Stimulated activated CD4-positive, alpha-beta T cell treated with anti-CD3 and anti-CD28 coated beads, Interleukin-2, amount 100 ng/mL, for 24 hours (primary cell): ENCODE results near the gene ROCK2.
"Not testable (repeated sequence)": the region's sequence is repeated elsewhere in the genome, so short reads cannot be mapped to it uniquely, and the experiment has no call there.

Experiments used
- DNase-seq, 2 donors: peaks; one replicate each; pipeline ENCODE4 v3.0.0-alpha.2; 2020

ROCK2 gene

GRCh38 chr2:11169333-11169732, 175.1 kb downstream of the ROCK2 start:
- no peak for DNase-seq

GRCh38 chr2:11168488-11168887, 175.9 kb downstream of the ROCK2 start:
- no peak for DNase-seq

GRCh38 chr2:11166476-11166875, 178.0 kb downstream of the ROCK2 start:
- DNase-seq = no peak

GRCh38 chr2:11165046-11165445, 179.4 kb downstream of the ROCK2 start:
- DNase-seq = not testable (repeated sequence)

- no peak for DNase-seq
Measured at GRCh38 chr2:11163439-11164317, 180.8 kb downstream of the ROCK2 start.

- DNase-seq = no peak
Measured at GRCh38 chr2:11161747-11162146, 182.7 kb downstream of the ROCK2 start.

- no peak for DNase-seq
Measured at GRCh38 chr2:11160731-11161455, 183.5 kb downstream of the ROCK2 start.

GRCh38 chr2:11160256-11160655, 184.2 kb downstream of the ROCK2 start:
- no peak for DNase-seq

- no peak for DNase-seq
Measured at GRCh38 chr2:11159574-11160170, 184.8 kb downstream of the ROCK2 start.

GRCh38 chr2:11158916-11159573, 185.4 kb downstream of the ROCK2 start:
- no peak for DNase-seq

- DNase-seq = no peak
Measured at GRCh38 chr2:11157731-11158130, 186.7 kb downstream of the ROCK2 start.

GRCh38 chr2:11157296-11157695, 187.1 kb downstream of the ROCK2 start:
- no peak for DNase-seq

GRCh38 chr2:11156396-11157075, 187.9 kb downstream of the ROCK2 start:
- no peak for DNase-seq

GRCh38 chr2:11155381-11156035, 188.9 kb downstream of the ROCK2 start, which contains the start of gene SLC66A3:
SLC66A3 (plus strand) TSS chr2:11155467; CDS start chr2:11155547, 80 bp downstream.
- no peak for DNase-seq

- peak; percentile 99 for DNase-seq
Measured at GRCh38 chr2:11154923-11155380, 189.5 kb downstream of the ROCK2 start.

- DNase-seq = no peak
Measured at GRCh38 chr2:11154016-11154922, 190.2 kb downstream of the ROCK2 start.

GRCh38 chr2:11152591-11152990, 191.8 kb downstream of the ROCK2 start:
- no peak for DNase-seq

- no peak for DNase-seq
Measured at GRCh38 chr2:11147263-11147662, 197.2 kb downstream of the ROCK2 start.

- no peak for DNase-seq
Measured at GRCh38 chr2:11146076-11146475, 198.4 kb downstream of the ROCK2 start.

GRCh38 chr2:11145350-11145749, 199.1 kb downstream of the ROCK2 start:
- DNase-seq = no peak

- DNase-seq = no peak
Measured at GRCh38 chr2:11144738-11145079, 199.7 kb downstream of the ROCK2 start.
